H1 (cell line): ENCODE measurements around the gene HM13. TPM values are rescaled to one million over a fixed set of nuclear protein-coding genes. Genes with fewer than 3 reads are reported as not detected.
A peak's percentile ranks its signal among the peaks of the same experiment; 100 is the strongest.

Experiments
- CTCF ChIA-PET: fragments of 300-600 bp; sonication (Branson Sonifier 250); formaldehyde crosslinking; loops from one replicate; lab custom pipeline; 2021; ENCODE audit not compliant: partially characterized antibody; lab: Charles Lee
- POLR2A ChIA-PET: fragments of 300-600 bp; sonication (Branson Sonifier 250); formaldehyde crosslinking; loops from one replicate; lab custom pipeline; 2021; ENCODE audit warnings: inconsistent platforms; ENCODE audit not compliant: partially characterized antibody; lab: Charles Lee
- DNase-seq, 2 experiments: peaks; one replicate each; pipeline versions ENCODE4 v3.0.0 to v3.0.0-alpha.2; 2010 to 2022; ENCODE audit warnings: low spot score in 2 of 2, low read depth in 1 of 2, mixed read lengths in 1 of 2
- FAIRE-seq: peaks from 2 replicates; lab custom pipeline; 2011; peaks lifted over from hg19 to GRCh38; lab: Jason Lieb, UNC
- H2AFZ ChIP-seq: 2 replicates; pipeline ENCODE4 v1.8.1; 2012; ENCODE audit warnings: low read length, inconsistent platforms
- H2AK5ac ChIP-seq: 2 replicates; pipeline ENCODE4 v1.6.1; 2013; ENCODE audit warnings: low read depth, low read length
- H2BK120ac ChIP-seq: replicated peaks from 2 replicates; pipeline ENCODE3; 2013; ENCODE audit warnings: low read depth, low read length, inconsistent platforms
- H2BK12ac ChIP-seq: 2 replicates; pipeline ENCODE4 v1.6.1; 2013; ENCODE audit warnings: low read depth, low read length
- H2BK15ac ChIP-seq: 2 replicates; pipeline ENCODE4 v1.6.1; 2013; ENCODE audit warnings: low read length
- H2BK20ac ChIP-seq: 2 replicates; pipeline ENCODE4 v1.6.1; 2013; ENCODE audit warnings: low read length
- H2BK5ac ChIP-seq: 2 replicates; pipeline ENCODE4 v1.6.1; 2013; ENCODE audit warnings: low read depth, low read length
- H3K14ac ChIP-seq: 2 replicates; pipeline ENCODE4 v1.6.1; 2013; ENCODE audit warnings: inconsistent platforms; ENCODE audit not compliant: insufficient read length
- H3K18ac ChIP-seq: 2 replicates; pipeline ENCODE4 v1.6.1; 2013; ENCODE audit warnings: low read length; ENCODE audit errors: extremely low read depth
- H3K23ac ChIP-seq: 2 replicates; pipeline ENCODE4 v1.6.1; 2013; ENCODE audit warnings: inconsistent platforms; ENCODE audit not compliant: insufficient read length
- H3K23me2 ChIP-seq: 2 replicates; pipeline ENCODE4 v1.6.1; 2013; ENCODE audit warnings: low read depth, low read length
- H3K27ac ChIP-seq: 2 replicates; pipeline ENCODE4 v1.6.1; 2011; ENCODE audit warnings: low read depth, low read length, inconsistent platforms
- H3K27me3 ChIP-seq, 4 experiments: replicated peaks in 1 of 4; 1 replicate in 1 of 4; 2 replicates in 3 of 4; pipeline versions ENCODE4 v1.6.1 to v1.8.1; 2011 to 2013; ENCODE audit warnings: low read length in 3 of 4, mild to moderate bottlenecking in 3 of 4, inconsistent platforms in 2 of 4, mixed read lengths in 2 of 4, moderate library complexity in 1 of 4; ENCODE audit not compliant: control insufficient read depth in 3 of 4, insufficient read depth in 3 of 4; ENCODE audit errors: extremely low read depth in 1 of 4
- H3K36me3 ChIP-seq, 4 experiments: 2 replicates each; pipeline versions ENCODE4 v1.6.1 to v1.8.1; 2011 to 2013; ENCODE audit warnings: mild to moderate bottlenecking in 4 of 4, low read length in 3 of 4, moderate library complexity in 2 of 4, control low read depth in 1 of 4, inconsistent platforms in 1 of 4; ENCODE audit not compliant: insufficient read depth in 4 of 4, control insufficient read depth in 2 of 4
- H3K4ac ChIP-seq: replicated peaks from 2 replicates; pipeline ENCODE3; 2013; ENCODE audit warnings: low read length, low read depth, mixed read lengths, inconsistent platforms; ENCODE audit not compliant: insufficient read length
- H3K4me1 ChIP-seq, 4 experiments: replicated peaks in 1 of 4; 1 replicate in 1 of 4; 2 replicates in 3 of 4; pipeline versions ENCODE4 v1.6.1 to v1.8.1; 2011 to 2013; ENCODE audit warnings: low read length in 3 of 4, inconsistent platforms in 2 of 4, mixed read lengths in 1 of 4; ENCODE audit not compliant: insufficient read depth in 4 of 4, control insufficient read depth in 3 of 4
- H3K4me2 ChIP-seq, 2 experiments: 2 replicates each; pipeline versions ENCODE4 v1.6.1 to v1.8.1; 2011 to 2013; ENCODE audit warnings: low read depth in 2 of 2, low read length in 2 of 2, control low read depth in 1 of 2, inconsistent platforms in 1 of 2, mild to moderate bottlenecking in 1 of 2; ENCODE audit not compliant: insufficient read depth in 1 of 2
- H3K4me3 ChIP-seq, 4 experiments: fragments of 200-600, 300-600 bp in 1 of 4; sonication (generic), shearing (Covaris generic), sonication (Bioruptor Twin) in 1 of 4; 2 replicates each; pipeline versions ENCODE4 v1.5.1 to v1.8.1; 2011 to 2016; ENCODE audit warnings: low read length in 4 of 4, low read depth in 3 of 4, control low read depth in 2 of 4, inconsistent platforms in 2 of 4, mild to moderate bottlenecking in 2 of 4, mixed read lengths in 1 of 4, moderate library complexity in 1 of 4; ENCODE audit not compliant: insufficient read depth in 2 of 4; ENCODE audit errors: extremely low read depth in 1 of 4
- H3K56ac ChIP-seq: replicated peaks from 2 replicates; pipeline ENCODE3; 2013; ENCODE audit warnings: low read depth, mild to moderate bottlenecking, mixed read lengths, low read length, inconsistent platforms; ENCODE audit not compliant: insufficient read length
- H3K79me1 ChIP-seq: 2 replicates; pipeline ENCODE4 v1.6.1; 2013; ENCODE audit warnings: low read depth, low read length, control low read depth
- H3K79me2 ChIP-seq, 2 experiments: 2 replicates each; pipeline versions ENCODE4 v1.6.1 to v1.8.1; 2012 to 2013; ENCODE audit warnings: low read length in 2 of 2, mild to moderate bottlenecking in 2 of 2, inconsistent platforms in 1 of 2; ENCODE audit not compliant: insufficient read depth in 2 of 2, control insufficient read depth in 1 of 2
- H3K9ac ChIP-seq, 4 experiments: replicated peaks in 1 of 4; 1 replicate in 1 of 4; 2 replicates in 3 of 4; pipeline versions ENCODE4 v1.6.1 to v1.8.1; 2011 to 2013; ENCODE audit warnings: low read depth in 3 of 4, low read length in 3 of 4, control low read depth in 2 of 4, mild to moderate bottlenecking in 2 of 4, moderate library complexity in 2 of 4, inconsistent platforms in 1 of 4; ENCODE audit errors: extremely low read depth in 1 of 4
- H3K9me3 ChIP-seq, 2 experiments: 2 replicates each; pipeline versions ENCODE4 v1.6.1 to v1.8.1; 2012 to 2013; ENCODE audit warnings: mild to moderate bottlenecking in 2 of 2, moderate library complexity in 2 of 2, control low read depth in 1 of 2, inconsistent platforms in 1 of 2, low read depth in 1 of 2, low read length in 1 of 2, mixed read lengths in 1 of 2; ENCODE audit not compliant: insufficient read depth in 2 of 2
- H4K20me1 ChIP-seq, 2 experiments: replicated peaks in 1 of 2; 2 replicates each; pipeline versions ENCODE3 to v1.8.1; 2011 to 2013; ENCODE audit warnings: inconsistent platforms in 2 of 2, low read length in 2 of 2, mild to moderate bottlenecking in 1 of 2; ENCODE audit not compliant: insufficient read depth in 2 of 2, control insufficient read depth in 1 of 2
- H4K5ac ChIP-seq: 2 replicates; pipeline ENCODE4 v1.6.1; 2013; ENCODE audit warnings: low read length, low read depth, mixed read lengths, inconsistent platforms; ENCODE audit not compliant: insufficient read length
- H4K8ac ChIP-seq: 2 replicates; pipeline ENCODE4 v1.8.0; 2013; ENCODE audit warnings: mild to moderate bottlenecking, moderate library complexity, low read length, inconsistent platforms; ENCODE audit not compliant: insufficient read depth; ENCODE audit errors: extremely low read depth
- H4K91ac ChIP-seq: replicated peaks from 2 replicates; pipeline ENCODE3; 2013; ENCODE audit warnings: low read length, mixed read lengths, inconsistent platforms; ENCODE audit not compliant: insufficient read length
- TBP ChIP-seq: IDR thresholded peaks from 2 replicates; pipeline ENCODE4 v1.6.1; 2011; ENCODE audit warnings: low read depth, low read length, improper control_type of control experiment
- WGBS, 2 experiments: shearing (Covaris generic) in 1 of 2; methylation state at CpG; one replicate each; pipeline versions ENCODE4 v1.1.6 to v1.1.7; 2013 to 2015; ENCODE audit warnings: low lambda C conversion rate in 2 of 2, mixed read lengths in 2 of 2, inconsistent platforms in 1 of 2, low coverage in 1 of 2, missing lambda C conversion rate in 1 of 2; ENCODE audit not compliant: insufficient replicate concordance in 2 of 2, insufficient coverage in 1 of 2, insufficient read length in 1 of 2; ENCODE audit errors: extremely low coverage in 1 of 2, missing lambda C conversion rate in 1 of 2; 5-methylcytosine and 5-hydroxymethylcytosine counted together
- polyA plus RNA-seq, 7 experiments: library from polyadenylated mRNA; depleted of rRNA in 3 of 7; stranded (reverse) in 5 of 7; unstranded in 2 of 7; fragments of >200 nt in 5 of 7; fragments of 200-250 nt in 2 of 7; gene quantifications; 1 replicate in 5 of 7; 2 replicates in 1 of 7; 4 replicates in 1 of 7; pipeline versions ENCODE4 v1.2.1 to v1.2.3, GENCODE V29; 2011 to 2013; ENCODE audit warnings: missing spikeins in 2 of 7, mixed read lengths in 2 of 7
- total RNA-seq: library from RNA; stranded (reverse); fragmentation: NEBNext Ultra II Directional; extraction: Animal tissue kit (Norgen Biotek cat#: 25700); gene quantifications from 2 replicates; pipeline ENCODE4 v1.2.1, GENCODE V29; 2021

HM13 gene
- total and polyA plus RNA-seq, 2 of the 8 experiments (the other 6 are each of a cell fraction or from before 2014, with no cell fraction given), result 118 to 183 TPM

- Histone ChIP-seq H4K20me1 (no peaks in the 10 kb centered on the region), H3K4me2 (peak overlapping the region; percentile 20 to 32), H3K4me1 (peaks cover 23 to 33% (median 25%) of the 10 kb centered on the region in 4 experiments), H3K23me2 (no peaks in the 10 kb centered on the region), H2BK15ac (peak overlapping the region; percentile 100), H3K4me3 (peak overlapping the region in 1 of 4 experiments; percentile 8; a peak in 1 of 8 replicates), H3K23ac (no peak overlapping the region), H3K56ac (peak overlapping the region; percentile 50), H3K27me3 (no peaks in the 10 kb centered on the region), H4K8ac (no peak overlapping the region; the same call in 1 of the 2 replicates), H2BK5ac (peak overlapping the region; percentile 100), H3K14ac (no peak overlapping the region), H3K18ac (peak overlapping the region; percentile 96), H3K9me3 (no peaks in the 10 kb centered on the region), H2BK120ac (peak overlapping the region; percentile 98), H3K27ac (no peak overlapping the region; the same call in 1 of the 2 replicates), H2AK5ac (peak overlapping the region; percentile 100), H3K4ac (peak overlapping the region; percentile 96), H3K9ac (peak overlapping the region in 2 of 4 experiments; percentile 9 to 21; a peak in 3 of 7 replicates), H3K79me2 (no peaks in the 10 kb centered on the region), H2AFZ (no peak overlapping the region), H4K5ac (peak overlapping the region; percentile 40), H4K91ac (peak overlapping the region; percentile 70), H2BK20ac (peak overlapping the region; percentile 100), H2BK12ac (peak overlapping the region; percentile 100), H3K79me1 (no peaks in the 10 kb centered on the region), H3K36me3 (no peaks in the 10 kb centered on the region)
- POLR2A ChIA-PET, result interaction anchor here (3.1 to 26.1 kb wide), 4 partner anchors 10 to 26 kb away, joined by 27 to 1033 read pairs (median 66); partner anchors contain the start of gene ID1
- 64% methylated on average over 11 of the region's 11 CpGs; no CpG with 5 or more reads in 1 of the 2 experiments for WGBS, 2 experiments
- DNase-seq (peak in 1 of 2 experiments; percentile 82), FAIRE-seq (no peak)
- CTCF ChIA-PET, result interaction anchor here (0.7 to 32.8 kb wide), 4 partner anchors 10 to 39 kb away, joined by 3 to 1559 read pairs (median 50); partner anchors contain the start of gene ID1
- peak; percentile 39; the same call in 1 of the 2 replicates for TF ChIP-seq TBP
Measured at GRCh38 chr20:31594558-31595379, 80.5 kb downstream of the HM13 start.
